Amniotic epithelial cell (primary cell): ENCODE results near the gene MX1.
A peak's percentile ranks its signal among the peaks of the same experiment; 100 is the strongest.

Source experiments
- DNase-seq: peaks from one replicate; pipeline ENCODE4 v3.0.0-alpha.2; 2010; ENCODE audit warnings: low read depth

Gene MX1, protein sequence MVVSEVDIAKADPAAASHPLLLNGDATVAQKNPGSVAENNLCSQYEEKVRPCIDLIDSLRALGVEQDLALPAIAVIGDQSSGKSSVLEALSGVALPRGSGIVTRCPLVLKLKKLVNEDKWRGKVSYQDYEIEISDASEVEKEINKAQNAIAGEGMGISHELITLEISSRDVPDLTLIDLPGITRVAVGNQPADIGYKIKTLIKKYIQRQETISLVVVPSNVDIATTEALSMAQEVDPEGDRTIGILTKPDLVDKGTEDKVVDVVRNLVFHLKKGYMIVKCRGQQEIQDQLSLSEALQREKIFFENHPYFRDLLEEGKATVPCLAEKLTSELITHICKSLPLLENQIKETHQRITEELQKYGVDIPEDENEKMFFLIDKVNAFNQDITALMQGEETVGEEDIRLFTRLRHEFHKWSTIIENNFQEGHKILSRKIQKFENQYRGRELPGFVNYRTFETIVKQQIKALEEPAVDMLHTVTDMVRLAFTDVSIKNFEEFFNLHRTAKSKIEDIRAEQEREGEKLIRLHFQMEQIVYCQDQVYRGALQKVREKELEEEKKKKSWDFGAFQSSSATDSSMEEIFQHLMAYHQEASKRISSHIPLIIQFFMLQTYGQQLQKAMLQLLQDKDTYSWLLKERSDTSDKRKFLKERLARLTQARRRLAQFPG

DNA sequence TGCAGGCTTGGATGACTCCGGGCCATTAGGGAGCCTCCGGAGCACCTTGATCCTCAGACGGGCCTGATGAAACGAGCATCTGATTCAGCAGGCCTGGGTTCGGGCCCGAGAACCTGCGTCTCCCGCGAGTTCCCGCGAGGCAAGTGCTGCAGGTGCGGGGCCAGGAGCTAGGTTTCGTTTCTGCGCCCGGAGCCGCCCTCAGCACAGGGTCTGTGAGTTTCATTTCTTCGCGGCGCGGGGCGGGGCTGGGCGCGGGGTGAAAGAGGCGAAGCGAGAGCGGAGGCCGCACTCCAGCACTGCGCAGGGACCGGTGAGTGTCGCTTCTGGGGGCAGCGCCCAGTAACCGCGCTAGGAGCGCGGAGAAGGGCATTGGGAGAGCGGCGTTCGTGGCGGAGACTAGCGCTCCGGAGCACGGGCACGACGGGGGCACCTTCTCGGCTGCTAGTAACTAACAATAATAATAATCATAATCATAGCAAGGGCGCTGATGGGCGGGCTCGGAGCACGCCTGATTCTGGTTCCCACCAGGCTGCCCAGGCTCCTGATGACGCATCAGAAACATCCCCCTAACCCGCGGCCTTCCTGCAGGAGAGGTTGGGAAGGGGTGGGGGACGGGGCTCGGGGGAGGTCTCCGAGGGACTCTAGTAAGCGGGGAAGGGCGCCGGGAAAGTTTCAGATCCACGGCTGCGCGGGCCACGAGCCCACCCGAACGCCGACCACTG is at the start of gene MX1:
MX1 (plus strand) TSS at position 286 of the 722 bp plus-strand sequence. CDS start 5,832 bp downstream, outside the sequence.
- DNase-seq, result peak; percentile 23

DNA sequence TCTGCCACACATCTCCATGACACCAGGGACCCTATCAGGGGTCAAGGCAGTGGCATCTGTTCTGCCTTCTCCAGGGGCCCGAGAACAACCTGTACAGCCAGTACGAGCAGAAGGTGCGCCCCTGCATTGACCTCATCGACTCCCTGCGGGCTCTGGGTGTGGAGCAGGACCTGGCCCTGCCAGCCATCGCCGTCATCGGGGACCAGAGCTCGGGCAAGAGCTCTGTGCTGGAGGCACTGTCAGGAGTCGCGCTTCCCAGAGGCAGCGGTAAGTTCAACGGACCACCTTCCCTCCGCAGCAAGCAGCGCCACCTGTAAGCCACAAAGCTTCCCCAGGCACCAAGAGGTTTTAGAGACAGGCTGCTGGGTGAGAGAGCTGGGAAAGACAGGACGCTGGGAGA is 48.3 kb upstream of the MX1 start:
- no peak for DNase-seq

DNA sequence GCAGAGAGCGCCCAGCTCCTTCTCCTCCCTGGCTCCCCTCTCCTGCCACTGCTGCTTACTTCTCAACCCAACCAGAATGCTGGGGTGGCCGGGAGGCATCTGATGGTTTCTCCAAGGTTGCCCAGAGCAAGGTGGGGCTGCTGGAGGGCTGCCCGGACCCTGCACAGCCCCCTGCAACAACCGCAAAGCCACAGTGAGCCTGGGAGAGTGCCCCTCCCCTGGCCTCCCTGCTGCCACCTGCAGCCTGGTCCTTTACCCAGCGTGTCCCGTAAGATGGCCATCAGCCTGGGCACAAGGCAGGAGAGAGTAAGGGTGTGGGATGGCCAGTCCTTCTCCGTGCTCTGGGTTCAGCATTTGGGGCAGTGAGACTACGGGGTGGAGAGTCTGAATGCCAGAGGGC is 47.2 kb upstream of the MX1 start:
- no peak for DNase-seq

DNA sequence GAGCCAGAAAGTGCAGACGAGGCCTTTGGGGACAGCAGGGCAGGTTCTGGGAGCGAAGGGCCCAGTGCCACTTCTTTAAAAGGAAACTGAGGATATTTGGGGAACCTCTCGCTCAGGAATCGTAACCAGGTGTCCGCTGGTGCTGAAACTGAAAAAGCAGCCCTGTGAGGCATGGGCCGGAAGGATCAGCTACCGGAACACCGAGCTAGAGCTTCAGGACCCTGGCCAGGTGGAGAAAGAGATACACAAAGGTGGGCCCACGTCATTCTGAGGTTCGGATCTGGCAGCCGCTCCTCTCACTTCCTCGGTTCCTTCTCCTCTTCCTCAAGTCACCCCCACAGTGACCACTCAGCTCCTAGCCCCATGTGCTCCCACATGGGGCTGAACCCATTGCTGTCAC is 46.1 kb upstream of the MX1 start:
- no peak for DNase-seq

DNA sequence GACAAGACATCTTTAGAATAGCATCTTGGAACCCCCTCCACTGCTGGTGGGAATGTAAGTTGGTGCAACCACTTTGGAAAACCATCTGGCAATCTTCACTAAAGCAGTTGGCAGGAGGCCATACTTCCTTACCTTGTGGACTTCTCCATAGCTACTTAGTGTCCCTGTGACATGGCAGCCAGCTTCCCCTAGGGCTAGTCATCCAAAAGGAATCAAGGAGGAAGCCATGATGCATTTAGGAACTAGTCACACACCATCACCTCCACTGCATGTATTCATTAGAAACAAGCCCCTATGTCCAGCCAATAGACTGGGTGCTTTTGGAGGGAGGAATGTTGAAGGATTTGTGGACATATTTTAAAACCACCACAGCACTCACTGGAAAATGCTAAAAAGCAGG is 44.3 kb upstream of the MX1 start:
- no peak for DNase-seq

DNA sequence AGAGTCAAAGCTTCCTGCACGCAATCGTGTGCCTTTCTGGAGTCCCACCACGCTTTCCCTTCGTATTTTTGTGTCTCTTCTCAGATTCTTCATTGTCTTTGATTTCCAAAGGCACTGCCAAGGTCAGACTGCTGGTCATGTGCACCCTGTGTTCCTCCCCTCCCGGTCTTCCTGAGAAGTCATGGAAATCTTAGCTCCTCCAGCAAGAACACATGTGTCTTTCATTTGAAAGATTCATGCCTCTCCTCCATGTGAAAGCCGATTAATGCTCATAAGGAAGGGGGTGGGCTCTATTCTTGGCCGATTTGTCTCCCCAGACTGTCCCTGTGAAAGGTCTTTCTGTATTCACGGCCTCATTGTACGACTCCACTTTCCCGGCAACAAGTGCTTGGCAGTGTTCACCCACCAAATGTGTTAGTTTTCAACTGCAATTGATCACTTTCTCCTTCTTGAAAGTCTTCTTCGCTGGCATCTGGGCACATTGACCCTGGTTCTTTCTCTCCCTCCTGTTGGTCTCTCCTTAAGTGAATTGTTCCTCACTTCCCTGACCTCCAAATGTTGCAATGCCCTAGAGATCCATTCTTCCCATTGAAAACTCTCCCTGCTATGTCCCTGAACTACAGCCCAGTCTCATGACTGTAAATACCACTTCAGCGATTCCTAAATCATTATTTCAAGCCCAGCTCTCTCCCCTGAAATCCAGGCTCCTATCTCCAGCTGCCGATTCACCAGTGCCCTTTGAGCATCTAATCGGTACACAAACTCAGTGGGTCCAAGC is 38.8 kb upstream of the MX1 start:
- DNase-seq, result no peak

DNA sequence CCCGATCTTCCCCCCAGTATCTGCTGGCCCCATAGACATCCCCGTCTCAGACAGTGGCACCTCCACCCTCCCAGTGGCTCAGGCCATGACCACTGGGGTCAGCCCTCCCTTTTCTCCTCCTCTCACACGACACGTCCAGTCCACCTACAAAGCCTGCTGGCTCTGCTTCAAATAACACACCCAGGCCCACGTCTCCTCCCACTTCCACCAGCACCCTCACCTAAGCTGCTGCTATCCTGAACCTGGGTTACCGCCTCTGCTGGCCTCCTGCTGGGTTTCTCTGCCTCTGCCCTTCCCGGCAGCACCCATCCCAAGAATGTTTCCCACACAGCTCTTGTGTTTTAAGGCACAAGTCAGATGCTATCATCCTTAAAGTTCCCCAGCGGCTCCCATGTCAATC is 38.2 kb upstream of the MX1 start:
- no peak for DNase-seq

DNA sequence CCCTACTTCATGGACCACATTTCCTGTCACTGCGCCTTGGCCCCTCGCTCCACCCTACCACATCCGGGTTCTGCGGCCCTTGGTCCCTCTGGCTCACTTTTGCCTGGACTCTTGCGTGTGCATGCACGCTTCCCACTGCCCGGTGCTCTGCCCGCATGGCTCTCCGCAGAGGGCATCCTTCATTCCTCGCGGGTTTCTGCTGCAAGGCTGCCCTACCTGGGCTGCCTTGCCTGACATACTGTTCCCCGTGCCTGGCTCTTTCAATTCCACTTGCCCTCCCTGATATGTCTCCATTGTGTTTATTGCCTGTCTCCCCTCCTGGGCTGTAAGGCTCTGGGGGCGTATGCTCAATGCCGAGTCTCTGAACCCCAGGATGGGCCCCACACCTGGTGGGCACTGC is 37.8 kb upstream of the MX1 start:
- no peak for DNase-seq

DNA sequence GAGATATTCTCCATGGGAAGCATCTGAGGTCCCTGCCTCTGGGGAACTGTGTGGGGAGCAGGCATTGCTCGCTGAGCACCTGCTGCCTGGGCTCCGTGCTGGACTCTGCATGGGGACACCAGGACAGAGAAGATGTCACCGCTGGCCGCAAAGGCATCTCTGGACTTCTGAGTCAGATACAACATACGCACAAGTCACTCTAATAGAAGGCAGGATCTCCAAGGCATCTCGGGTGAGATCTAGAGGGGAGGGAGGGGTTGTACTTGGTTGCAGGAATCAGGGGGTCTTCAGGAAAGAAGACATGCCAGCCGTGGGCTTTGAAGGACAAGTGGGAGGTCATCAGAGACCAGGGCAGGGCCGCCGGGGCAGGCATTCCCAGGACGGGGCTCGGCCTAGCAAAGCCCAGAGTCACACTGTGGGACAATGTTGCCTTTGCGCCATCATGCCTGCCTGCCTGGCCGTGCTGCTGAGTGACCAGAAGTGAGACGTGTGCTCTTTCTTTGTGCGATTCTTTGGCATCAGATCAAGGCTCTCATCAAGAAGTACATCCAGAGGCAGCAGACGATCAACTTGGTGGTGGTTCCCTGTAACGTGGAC is 35.9 kb upstream of the MX1 start:
- DNase-seq, result no peak

DNA sequence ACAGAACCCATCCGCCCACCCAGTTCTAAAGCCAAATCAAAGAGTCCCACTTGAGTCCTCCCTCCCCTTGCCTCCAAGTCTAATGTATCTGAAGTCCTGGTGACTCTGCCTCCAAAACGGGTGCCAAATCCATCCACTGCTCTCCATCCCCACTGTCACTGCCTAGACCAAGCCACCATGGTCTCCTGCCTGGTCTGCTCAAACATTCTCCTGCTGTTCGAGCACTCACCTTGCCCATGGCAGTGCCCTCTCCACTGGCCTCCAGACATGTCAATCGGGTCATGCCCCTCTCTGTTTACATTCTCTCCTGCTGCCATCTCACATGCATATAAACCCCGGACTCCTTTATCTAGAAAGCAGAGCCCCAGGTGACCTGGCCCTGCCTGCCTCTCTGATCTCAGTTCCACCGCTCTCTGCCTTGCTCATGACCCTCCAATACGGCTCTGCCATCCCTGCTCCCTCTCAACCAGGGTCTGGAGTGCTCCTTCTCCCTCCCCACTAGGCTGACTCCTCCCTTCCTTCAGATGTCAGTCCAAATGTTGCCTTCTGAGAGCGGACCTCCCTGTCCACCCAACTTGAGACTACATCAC is 32.1 kb upstream of the MX1 start:
- no peak for DNase-seq

DNA sequence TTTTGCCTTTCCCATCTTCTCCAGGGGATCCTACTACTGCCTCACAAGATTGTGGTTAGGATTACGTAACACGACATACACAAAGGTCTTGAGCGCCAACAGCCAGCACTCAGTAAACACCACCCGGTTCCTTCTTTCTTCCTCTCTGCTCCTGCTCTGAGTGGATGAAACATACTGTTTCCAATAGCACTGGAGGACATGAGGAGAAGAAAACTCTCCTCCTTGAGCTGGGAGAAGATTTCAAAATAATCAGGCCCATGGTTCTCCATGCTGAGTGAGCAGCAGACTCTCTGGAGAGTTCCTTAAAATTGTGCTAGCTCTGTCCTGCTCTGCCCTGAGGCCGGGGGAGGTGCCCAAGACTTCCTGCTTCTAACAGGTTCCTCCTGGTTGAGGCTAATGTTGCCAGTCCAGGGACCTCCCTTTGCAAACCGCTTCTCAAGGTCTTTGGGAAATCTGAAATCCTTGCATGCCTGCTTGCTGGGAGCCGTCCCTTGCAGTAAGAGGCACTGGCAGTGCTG is 29.4 kb upstream of the MX1 start:
- peak; percentile 45 for DNase-seq

DNA sequence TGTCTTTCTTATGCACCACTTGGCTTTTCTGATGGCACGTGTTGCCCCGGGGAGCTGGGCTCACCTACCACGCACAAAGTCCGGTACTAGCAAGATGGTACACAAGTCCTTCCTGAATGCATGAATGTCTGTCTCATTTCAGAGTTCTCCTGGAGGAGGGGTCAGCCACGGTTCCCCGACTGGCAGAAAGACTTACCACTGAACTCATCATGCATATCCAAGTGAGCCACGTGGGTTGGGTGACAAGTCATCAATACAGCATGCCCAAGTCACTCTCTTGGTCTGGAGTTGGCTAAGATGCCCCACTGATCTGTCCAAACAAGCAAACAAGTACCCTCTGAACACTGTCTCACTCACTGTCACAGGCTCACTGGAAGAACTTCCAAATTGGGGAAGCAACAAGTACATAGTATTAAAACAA is 28.6 kb upstream of the MX1 start:
- no peak for DNase-seq

DNA sequence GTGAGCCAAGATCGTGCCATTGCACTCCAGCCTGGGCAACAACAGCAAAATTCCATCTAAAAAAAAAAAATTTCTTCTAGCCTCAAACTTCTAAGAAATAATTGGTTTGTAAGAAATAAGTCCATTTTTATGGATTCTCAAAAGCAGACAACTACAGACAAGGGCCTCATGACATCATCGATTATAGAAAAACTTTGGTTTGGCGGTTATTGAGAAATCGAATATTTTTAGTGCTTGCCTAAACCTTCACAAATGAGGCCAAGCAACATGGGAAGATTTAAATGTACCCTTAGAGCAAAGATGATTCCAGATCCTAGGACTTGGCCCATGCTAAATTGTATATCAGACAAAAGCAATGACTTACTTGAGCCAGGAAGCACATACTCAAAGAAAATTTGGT is 27.8 kb upstream of the MX1 start:
- DNase-seq, result no peak

DNA sequence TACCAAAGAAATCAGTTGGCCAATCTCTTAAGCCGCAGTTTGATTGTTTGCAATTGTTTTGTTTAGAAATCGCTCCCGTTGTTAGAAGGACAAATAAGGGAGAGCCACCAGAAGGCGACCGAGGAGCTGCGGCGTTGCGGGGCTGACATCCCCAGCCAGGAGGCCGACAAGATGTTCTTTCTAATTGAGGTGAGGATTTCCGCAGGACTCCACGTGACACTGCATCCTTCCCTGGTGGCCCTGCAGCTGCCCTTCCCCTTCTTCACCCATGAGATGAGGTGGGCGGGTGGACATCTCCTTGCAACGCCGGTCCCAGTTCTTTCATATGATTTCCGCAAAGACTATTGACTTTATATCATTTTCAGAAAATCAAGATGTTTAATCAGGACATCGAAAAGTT is 27.2 kb upstream of the MX1 start:
- no peak for DNase-seq

DNA sequence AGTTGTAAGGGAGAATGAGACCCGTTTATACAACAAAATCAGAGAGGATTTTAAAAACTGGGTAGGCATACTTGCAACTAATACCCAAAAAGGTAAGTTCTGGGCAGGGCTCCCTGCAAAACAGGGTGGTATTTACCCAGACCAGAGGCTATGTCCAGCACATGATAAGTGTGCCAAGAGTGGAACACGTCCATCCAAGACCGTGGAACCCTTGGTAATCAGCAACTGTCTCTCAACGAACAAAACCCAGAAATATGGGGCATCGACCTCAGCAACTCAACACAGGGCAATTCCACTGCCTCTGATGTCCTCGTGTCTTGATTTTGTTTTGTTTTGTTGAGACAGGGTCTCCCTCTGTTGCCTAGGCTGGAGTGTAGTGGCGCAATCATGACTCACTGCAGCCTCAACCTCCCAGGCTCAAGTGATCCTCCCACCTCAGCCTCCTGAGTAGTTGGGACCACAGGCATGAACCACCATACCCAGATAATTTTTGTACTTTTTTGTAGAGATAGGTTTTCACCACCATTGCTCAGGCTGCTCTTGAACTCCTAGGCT is 26.7 kb upstream of the MX1 start:
- DNase-seq, result no peak

DNA sequence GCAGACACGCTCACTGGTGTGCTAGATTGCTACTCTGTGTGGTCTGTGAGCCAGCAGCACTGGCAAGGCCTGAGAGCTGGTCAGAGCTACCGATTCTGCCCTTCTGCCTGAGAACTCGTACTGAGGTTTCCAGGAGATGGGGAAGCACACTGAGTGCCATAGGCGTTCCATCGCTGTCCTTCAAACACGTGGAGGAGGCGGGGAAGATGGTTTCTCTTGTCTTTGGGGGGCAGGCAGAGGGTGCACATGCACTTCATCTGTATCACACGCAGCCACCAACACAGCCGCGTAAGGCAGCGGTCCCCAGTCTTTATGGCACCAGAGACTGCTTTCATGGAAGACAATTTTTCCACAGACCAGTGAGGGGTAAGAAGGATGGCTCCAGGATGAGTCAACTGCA is 23.8 kb upstream of the MX1 start:
- no peak for DNase-seq

DNA sequence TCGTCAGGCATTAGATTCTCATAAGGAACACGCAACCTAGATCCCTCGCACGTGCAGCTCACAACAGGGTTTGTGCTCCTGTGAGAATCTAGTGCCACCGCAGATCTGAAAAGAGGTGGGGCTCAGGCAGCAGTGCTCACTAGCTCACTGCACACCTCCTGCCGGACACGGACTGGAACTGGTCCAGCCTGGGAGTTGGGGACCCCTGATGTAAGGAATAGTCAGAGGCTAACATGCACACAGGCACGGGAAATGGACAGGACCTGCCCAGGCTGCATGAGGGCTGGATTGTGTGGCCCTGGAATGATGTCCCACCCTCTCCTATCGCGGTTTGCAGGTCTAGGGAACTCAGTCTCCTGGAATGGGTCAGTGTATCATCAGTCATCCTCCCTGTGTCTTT is 23.2 kb upstream of the MX1 start:
- no peak for DNase-seq

DNA sequence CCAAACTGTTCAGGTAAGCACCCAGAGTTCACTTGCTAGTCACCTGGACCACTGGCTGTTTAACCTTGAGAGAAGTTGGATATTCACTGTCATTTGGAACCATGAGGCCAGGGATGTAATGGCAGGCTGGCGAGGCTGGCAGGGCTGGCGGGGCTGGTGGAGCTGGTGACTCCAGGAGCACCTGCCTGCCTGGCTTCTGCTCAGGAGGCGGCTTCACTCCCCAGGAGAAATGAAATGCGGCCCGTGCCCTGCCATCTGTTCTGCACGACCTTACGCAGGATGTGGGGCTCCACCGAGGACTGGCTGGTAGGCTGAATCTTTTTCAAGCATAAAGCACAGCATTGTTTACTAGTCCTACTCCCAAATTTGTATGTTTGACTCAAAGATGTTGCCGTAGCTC is 22.7 kb upstream of the MX1 start:
- no peak for DNase-seq

DNA sequence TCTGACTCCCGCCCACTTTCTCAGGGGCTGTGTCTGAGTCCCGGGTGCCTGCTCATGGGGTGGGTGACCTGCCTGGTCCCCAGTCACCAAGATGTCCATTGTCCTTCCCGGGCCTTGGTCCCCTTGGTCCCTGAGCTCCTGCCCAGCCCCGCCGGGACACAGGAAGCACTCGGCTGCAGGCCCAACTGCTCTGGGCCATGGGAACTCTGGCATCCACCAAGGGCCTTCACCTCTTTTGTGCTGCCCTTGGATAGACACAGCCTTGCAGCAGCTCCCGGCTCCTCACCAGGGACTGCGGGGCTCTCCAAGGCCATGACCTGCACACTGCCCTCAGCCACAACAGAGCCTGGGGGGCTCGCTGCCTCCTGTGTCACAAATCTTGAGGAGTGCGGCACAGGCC is 22.1 kb upstream of the MX1 start:
- DNase-seq, result no peak

DNA sequence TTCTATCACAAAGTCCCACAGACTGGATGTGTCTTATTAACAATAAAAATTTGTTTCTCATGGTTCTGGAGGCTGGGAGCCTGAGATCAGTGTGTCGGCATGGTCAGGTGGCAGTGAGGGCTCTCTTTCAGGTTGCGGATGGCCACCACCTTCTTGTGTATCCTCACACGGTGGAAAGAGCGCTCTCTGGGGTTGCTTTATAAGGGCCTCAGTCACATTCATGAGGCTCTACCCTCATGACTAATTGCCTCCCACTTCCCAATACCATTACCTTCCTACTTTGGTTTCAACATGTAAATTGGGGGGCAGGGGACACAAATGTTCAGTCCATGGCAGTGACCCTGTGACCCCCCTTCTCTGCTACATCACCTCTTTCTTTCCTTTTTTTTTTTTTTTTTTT is 20.7 kb upstream of the MX1 start:
- DNase-seq, result no peak

DNA sequence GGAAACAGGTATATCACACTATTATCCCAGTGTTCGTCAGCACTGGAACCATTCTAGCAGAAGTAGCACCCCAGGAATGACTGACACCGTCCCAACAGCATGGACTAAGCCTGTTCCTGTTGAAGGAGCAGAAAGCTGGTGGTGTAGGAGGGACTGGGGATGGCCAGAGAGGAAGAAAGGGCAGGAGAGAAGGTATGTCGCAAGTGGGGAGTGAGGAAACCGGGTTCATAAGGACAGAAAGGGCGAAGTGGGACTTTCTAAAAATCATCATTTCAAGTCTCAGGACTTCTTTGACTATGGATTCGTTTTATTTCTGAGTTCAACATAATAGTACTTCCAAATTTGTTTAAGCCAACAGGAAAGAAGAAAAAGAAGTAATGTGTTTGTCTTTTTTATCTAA is 19.7 kb upstream of the MX1 start:
- no peak for DNase-seq
